H1 (cell line): ENCODE data around the gene SIX1. TPM values are rescaled to one million over a fixed set of nuclear protein-coding genes. Genes with fewer than 3 reads are reported as not detected.

ENCODE experiments used
- CTCF ChIA-PET: fragments of 300-600 bp; sonication (Branson Sonifier 250); formaldehyde crosslinking; loops from one replicate; lab custom pipeline; 2021; ENCODE audit not compliant: partially characterized antibody; lab: Charles Lee
- POLR2A ChIA-PET: fragments of 300-600 bp; sonication (Branson Sonifier 250); formaldehyde crosslinking; loops from one replicate; lab custom pipeline; 2021; ENCODE audit warnings: inconsistent platforms; ENCODE audit not compliant: partially characterized antibody; lab: Charles Lee
- DNase-seq, 2 experiments: peaks; one replicate each; pipeline versions ENCODE4 v3.0.0 to v3.0.0-alpha.2; 2010 to 2022; ENCODE audit warnings: low spot score in 2 of 2, low read depth in 1 of 2, mixed read lengths in 1 of 2
- FAIRE-seq: peaks from 2 replicates; lab custom pipeline; 2011; peaks lifted over from hg19 to GRCh38; lab: Jason Lieb, UNC
- H2AFZ ChIP-seq: 2 replicates; pipeline ENCODE4 v1.8.1; 2012; ENCODE audit warnings: low read length, inconsistent platforms
- H2AK5ac ChIP-seq: 2 replicates; pipeline ENCODE4 v1.6.1; 2013; ENCODE audit warnings: low read depth, low read length
- H2BK120ac ChIP-seq: replicated peaks from 2 replicates; pipeline ENCODE3; 2013; ENCODE audit warnings: low read depth, low read length, inconsistent platforms
- H2BK12ac ChIP-seq: 2 replicates; pipeline ENCODE4 v1.6.1; 2013; ENCODE audit warnings: low read depth, low read length
- H2BK15ac ChIP-seq: 2 replicates; pipeline ENCODE4 v1.6.1; 2013; ENCODE audit warnings: low read length
- H2BK20ac ChIP-seq: 2 replicates; pipeline ENCODE4 v1.6.1; 2013; ENCODE audit warnings: low read length
- H2BK5ac ChIP-seq: 2 replicates; pipeline ENCODE4 v1.6.1; 2013; ENCODE audit warnings: low read depth, low read length
- H3K14ac ChIP-seq: 2 replicates; pipeline ENCODE4 v1.6.1; 2013; ENCODE audit warnings: inconsistent platforms; ENCODE audit not compliant: insufficient read length
- H3K18ac ChIP-seq: 2 replicates; pipeline ENCODE4 v1.6.1; 2013; ENCODE audit warnings: low read length; ENCODE audit errors: extremely low read depth
- H3K23ac ChIP-seq: 2 replicates; pipeline ENCODE4 v1.6.1; 2013; ENCODE audit warnings: inconsistent platforms; ENCODE audit not compliant: insufficient read length
- H3K23me2 ChIP-seq: 2 replicates; pipeline ENCODE4 v1.6.1; 2013; ENCODE audit warnings: low read depth, low read length
- H3K27ac ChIP-seq: 2 replicates; pipeline ENCODE4 v1.6.1; 2011; ENCODE audit warnings: low read depth, low read length, inconsistent platforms
- H3K27me3 ChIP-seq, 4 experiments: replicated peaks in 1 of 4; 1 replicate in 1 of 4; 2 replicates in 3 of 4; pipeline versions ENCODE4 v1.6.1 to v1.8.1; 2011 to 2013; ENCODE audit warnings: low read length in 3 of 4, mild to moderate bottlenecking in 3 of 4, inconsistent platforms in 2 of 4, mixed read lengths in 2 of 4, moderate library complexity in 1 of 4; ENCODE audit not compliant: control insufficient read depth in 3 of 4, insufficient read depth in 3 of 4; ENCODE audit errors: extremely low read depth in 1 of 4
- H3K36me3 ChIP-seq, 4 experiments: 2 replicates each; pipeline versions ENCODE4 v1.6.1 to v1.8.1; 2011 to 2013; ENCODE audit warnings: mild to moderate bottlenecking in 4 of 4, low read length in 3 of 4, moderate library complexity in 2 of 4, control low read depth in 1 of 4, inconsistent platforms in 1 of 4; ENCODE audit not compliant: insufficient read depth in 4 of 4, control insufficient read depth in 2 of 4
- H3K4ac ChIP-seq: replicated peaks from 2 replicates; pipeline ENCODE3; 2013; ENCODE audit warnings: low read length, low read depth, mixed read lengths, inconsistent platforms; ENCODE audit not compliant: insufficient read length
- H3K4me1 ChIP-seq, 4 experiments: replicated peaks in 1 of 4; 1 replicate in 1 of 4; 2 replicates in 3 of 4; pipeline versions ENCODE4 v1.6.1 to v1.8.1; 2011 to 2013; ENCODE audit warnings: low read length in 3 of 4, inconsistent platforms in 2 of 4, mixed read lengths in 1 of 4; ENCODE audit not compliant: insufficient read depth in 4 of 4, control insufficient read depth in 3 of 4
- H3K4me2 ChIP-seq, 2 experiments: 2 replicates each; pipeline versions ENCODE4 v1.6.1 to v1.8.1; 2011 to 2013; ENCODE audit warnings: low read depth in 2 of 2, low read length in 2 of 2, control low read depth in 1 of 2, inconsistent platforms in 1 of 2, mild to moderate bottlenecking in 1 of 2; ENCODE audit not compliant: insufficient read depth in 1 of 2
- H3K4me3 ChIP-seq, 4 experiments: fragments of 200-600, 300-600 bp in 1 of 4; sonication (generic), shearing (Covaris generic), sonication (Bioruptor Twin) in 1 of 4; 2 replicates each; pipeline versions ENCODE4 v1.5.1 to v1.8.1; 2011 to 2016; ENCODE audit warnings: low read length in 4 of 4, low read depth in 3 of 4, control low read depth in 2 of 4, inconsistent platforms in 2 of 4, mild to moderate bottlenecking in 2 of 4, mixed read lengths in 1 of 4, moderate library complexity in 1 of 4; ENCODE audit not compliant: insufficient read depth in 2 of 4; ENCODE audit errors: extremely low read depth in 1 of 4
- H3K56ac ChIP-seq: replicated peaks from 2 replicates; pipeline ENCODE3; 2013; ENCODE audit warnings: low read depth, mild to moderate bottlenecking, mixed read lengths, low read length, inconsistent platforms; ENCODE audit not compliant: insufficient read length
- H3K79me1 ChIP-seq: 2 replicates; pipeline ENCODE4 v1.6.1; 2013; ENCODE audit warnings: low read depth, low read length, control low read depth
- H3K79me2 ChIP-seq, 2 experiments: 2 replicates each; pipeline versions ENCODE4 v1.6.1 to v1.8.1; 2012 to 2013; ENCODE audit warnings: low read length in 2 of 2, mild to moderate bottlenecking in 2 of 2, inconsistent platforms in 1 of 2; ENCODE audit not compliant: insufficient read depth in 2 of 2, control insufficient read depth in 1 of 2
- H3K9ac ChIP-seq, 4 experiments: replicated peaks in 1 of 4; 1 replicate in 1 of 4; 2 replicates in 3 of 4; pipeline versions ENCODE4 v1.6.1 to v1.8.1; 2011 to 2013; ENCODE audit warnings: low read depth in 3 of 4, low read length in 3 of 4, control low read depth in 2 of 4, mild to moderate bottlenecking in 2 of 4, moderate library complexity in 2 of 4, inconsistent platforms in 1 of 4; ENCODE audit errors: extremely low read depth in 1 of 4
- H3K9me3 ChIP-seq, 2 experiments: 2 replicates each; pipeline versions ENCODE4 v1.6.1 to v1.8.1; 2012 to 2013; ENCODE audit warnings: mild to moderate bottlenecking in 2 of 2, moderate library complexity in 2 of 2, control low read depth in 1 of 2, inconsistent platforms in 1 of 2, low read depth in 1 of 2, low read length in 1 of 2, mixed read lengths in 1 of 2; ENCODE audit not compliant: insufficient read depth in 2 of 2
- H4K20me1 ChIP-seq, 2 experiments: replicated peaks in 1 of 2; 2 replicates each; pipeline versions ENCODE3 to v1.8.1; 2011 to 2013; ENCODE audit warnings: inconsistent platforms in 2 of 2, low read length in 2 of 2, mild to moderate bottlenecking in 1 of 2; ENCODE audit not compliant: insufficient read depth in 2 of 2, control insufficient read depth in 1 of 2
- H4K5ac ChIP-seq: 2 replicates; pipeline ENCODE4 v1.6.1; 2013; ENCODE audit warnings: low read length, low read depth, mixed read lengths, inconsistent platforms; ENCODE audit not compliant: insufficient read length
- H4K8ac ChIP-seq: 2 replicates; pipeline ENCODE4 v1.8.0; 2013; ENCODE audit warnings: mild to moderate bottlenecking, moderate library complexity, low read length, inconsistent platforms; ENCODE audit not compliant: insufficient read depth; ENCODE audit errors: extremely low read depth
- H4K91ac ChIP-seq: replicated peaks from 2 replicates; pipeline ENCODE3; 2013; ENCODE audit warnings: low read length, mixed read lengths, inconsistent platforms; ENCODE audit not compliant: insufficient read length
- ASH2L ChIP-seq: fragments of 200-600, 300-600 bp; sonication (generic); IDR thresholded peaks from one replicate; pipeline ENCODE4 v1.7.1; 2017; ENCODE audit warnings: low read length
- CTBP2 ChIP-seq: IDR thresholded peaks from 2 replicates; pipeline ENCODE4 v1.7.0; 2011; ENCODE audit warnings: borderline replicate concordance, mild to moderate bottlenecking, moderate library complexity, mixed read lengths, low read length; ENCODE audit not compliant: insufficient read depth, insufficient read length
- KDM1A ChIP-seq: fragments of 200-600, 300-600 bp; sonication (generic); IDR thresholded peaks from 2 replicates; pipeline ENCODE4 v1.7.1; 2016; ENCODE audit warnings: mild to moderate bottlenecking, low read length, borderline replicate concordance
- KDM5A ChIP-seq: fragments of 200-600 bp; IDR thresholded peaks from 2 replicates; pipeline ENCODE4 v1.7.1; 2012; ENCODE audit warnings: mild to moderate bottlenecking, low read length, inconsistent platforms, mixed read lengths
- RAD21 ChIP-seq, 2 experiments: IDR thresholded peaks in 1 of 2; conservative IDR thresholded peaks in 1 of 2; 2 replicates each; pipeline ENCODE4 v1.6.1; 2011; ENCODE audit warnings: low read depth in 2 of 2, low read length in 2 of 2, improper control_type of control experiment in 1 of 2, inconsistent platforms in 1 of 2, mild to moderate bottlenecking in 1 of 2, moderate library complexity in 1 of 2
- WGBS, 2 experiments: shearing (Covaris generic) in 1 of 2; methylation state at CpG; one replicate each; pipeline versions ENCODE4 v1.1.6 to v1.1.7; 2013 to 2015; ENCODE audit warnings: low lambda C conversion rate in 2 of 2, mixed read lengths in 2 of 2, inconsistent platforms in 1 of 2, low coverage in 1 of 2, missing lambda C conversion rate in 1 of 2; ENCODE audit not compliant: insufficient replicate concordance in 2 of 2, insufficient coverage in 1 of 2, insufficient read length in 1 of 2; ENCODE audit errors: extremely low coverage in 1 of 2, missing lambda C conversion rate in 1 of 2; 5-methylcytosine and 5-hydroxymethylcytosine counted together
- polyA plus RNA-seq, 7 experiments: library from polyadenylated mRNA; depleted of rRNA in 3 of 7; stranded (reverse) in 5 of 7; unstranded in 2 of 7; fragments of >200 nt in 5 of 7; fragments of 200-250 nt in 2 of 7; gene quantifications; 1 replicate in 5 of 7; 2 replicates in 1 of 7; 4 replicates in 1 of 7; pipeline versions ENCODE4 v1.2.1 to v1.2.3, GENCODE V29; 2011 to 2013; ENCODE audit warnings: missing spikeins in 2 of 7, mixed read lengths in 2 of 7
- total RNA-seq: library from RNA; stranded (reverse); fragmentation: NEBNext Ultra II Directional; extraction: Animal tissue kit (Norgen Biotek cat#: 25700); gene quantifications from 2 replicates; pipeline ENCODE4 v1.2.1, GENCODE V29; 2021
- TF ChIP-seq, protein P1 (sequence below): IDR thresholded peaks from 2 replicates; pipeline ENCODE4 v1.6.1; 2012; ENCODE audit warnings: inconsistent platforms

SIX1 gene
- total and polyA plus RNA-seq, 2 of the 8 experiments (the other 6 are each of a cell fraction or from before 2014, with no cell fraction given), result 0.03 to 0.69 TPM

DNA sequence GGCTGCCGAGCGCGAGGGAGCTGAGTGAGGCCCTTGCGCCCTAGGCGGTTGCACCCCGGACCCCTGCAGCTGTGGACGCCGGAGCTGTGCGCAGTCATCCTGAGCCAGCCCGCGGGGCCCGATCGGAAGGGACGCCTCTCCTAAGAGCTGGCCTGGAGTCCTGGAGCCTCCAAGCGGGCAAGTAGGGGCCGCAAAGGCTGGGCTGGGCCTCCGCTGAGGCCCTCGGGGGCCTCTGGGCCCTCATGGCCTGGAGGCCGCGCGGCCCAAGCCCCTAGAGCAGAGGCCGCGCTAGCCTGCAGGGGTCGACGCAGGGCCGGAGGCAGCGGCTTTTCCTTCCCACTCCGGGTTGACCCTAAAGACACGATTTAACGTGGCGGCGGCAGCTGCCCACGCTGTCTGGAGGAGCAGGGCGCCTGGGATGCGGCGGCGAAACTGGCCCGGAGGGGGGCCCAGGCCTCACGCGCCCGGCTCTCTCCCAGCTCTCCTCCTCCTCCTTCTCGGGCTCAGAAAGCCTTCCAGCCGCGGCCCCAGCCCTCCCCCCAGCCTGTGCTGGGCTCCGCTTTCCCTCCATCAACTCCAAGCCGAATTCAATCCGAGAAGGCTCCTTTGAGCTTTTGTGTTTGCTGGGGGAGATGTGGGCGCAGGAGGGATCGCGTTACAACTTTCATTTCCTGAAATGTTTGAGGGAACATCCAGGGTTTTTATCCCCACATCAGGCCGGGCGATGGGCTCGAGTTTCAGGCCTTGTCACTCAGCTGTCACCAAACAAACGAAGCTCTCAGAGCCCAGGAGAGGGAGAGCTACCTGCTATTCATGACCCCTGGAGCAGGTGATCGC lies 11.6 kb downstream of the SIX1 start:
- ChIA-PET POLR2A (interaction anchor here (0.7 to 2.7 kb wide), 6 partner anchors 9 to 122 kb away, joined by 3 to 10 read pairs (median 4); partner anchors contain the start of gene SIX1), CTCF (interaction anchor here (0.6 to 3.3 kb wide), 12 partner anchors 8 to 634 kb away, joined by 3 to 24 read pairs (median 5); partner anchors contain the start of gene SIX1)
- Histone ChIP-seq H2BK12ac (no peak overlapping the region), H3K27ac (no peak overlapping the region), H3K23ac (no peak overlapping the region), H3K4me1 (peaks cover 13 to 25% (median 17%) of the 10 kb centered on the region in 4 experiments), H2AK5ac (no peak overlapping the region), H4K20me1 (peaks cover 1 to 8% of the 10 kb centered on the region in 2 experiments), H3K4me3 (peak overlapping the region; percentile 29 to 63 (median 54)), H3K79me1 (no peaks in the 10 kb centered on the region), H3K9me3 (no peaks in the 10 kb centered on the region), H2BK120ac (no peak overlapping the region), H3K4me2 (peak overlapping the region; percentile 72 to 97), H3K9ac (no peak overlapping the region; a peak in 1 of 7 replicates), H3K4ac (no peak overlapping the region), H3K18ac (peak overlapping the region; percentile 22; the same call in 1 of the 2 replicates), H3K27me3 (peaks cover 38 to 73% (median 57%) of the 10 kb centered on the region in 4 experiments), H3K36me3 (no peaks in the 10 kb centered on the region), H2BK20ac (0 out of 2 replicates have a peak overlapping the region, but pooled peaks have one; percentile 16), H4K8ac (peak overlapping the region; percentile 68; the same call in 1 of the 2 replicates), H2AFZ (peak overlapping the region; percentile 34; the same call in 1 of the 2 replicates), H4K5ac (no peak overlapping the region), H4K91ac (no peak overlapping the region), H3K56ac (no peak overlapping the region), H3K23me2 (peaks cover 10% of the 10 kb centered on the region; the same call in 1 of the 2 replicates), H2BK15ac (no peak overlapping the region), H2BK5ac (peak overlapping the region; percentile 41; the same call in 1 of the 2 replicates), H3K79me2 (no peaks in the 10 kb centered on the region), H3K14ac (no peak overlapping the region)
- peak in 1 of 2 experiments; percentile 82 for DNase-seq
- FAIRE-seq, result no peak
- 1% methylated on average over 43 of the region's 55 CpGs; no CpG with 5 or more reads in 1 of the 2 experiments for WGBS, 2 experiments
- TF ChIP-seq KDM5A (no peak), KDM1A (peak; percentile 55; the same call in 1 of the 2 replicates), ASH2L (no peak), CTBP2 (peak; percentile 45), RAD21 (IDR thresholded peaks at IDR 0.05 in 1 of 2, conservative IDR thresholded peaks at IDR 0.05 in 1 of 2; ENCODE audit: low read depth in 2 of 2, low read length in 2 of 2) (peak in 1 of 2 experiments; percentile 15; a peak in 1 of 4 replicates)
- TF ChIP-seq, protein P1, sequence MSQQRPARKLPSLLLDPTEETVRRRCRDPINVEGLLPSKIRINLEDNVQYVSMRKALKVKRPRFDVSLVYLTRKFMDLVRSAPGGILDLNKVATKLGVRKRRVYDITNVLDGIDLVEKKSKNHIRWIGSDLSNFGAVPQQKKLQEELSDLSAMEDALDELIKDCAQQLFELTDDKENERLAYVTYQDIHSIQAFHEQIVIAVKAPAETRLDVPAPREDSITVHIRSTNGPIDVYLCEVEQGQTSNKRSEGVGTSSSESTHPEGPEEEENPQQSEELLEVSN, result peak; percentile 51
